Fibroblast of villous mesenchyme (primary cell): Measurements from ENCODE around the gene OR1S1. TPM values are rescaled to one million over a fixed set of nuclear protein-coding genes. Genes with fewer than 3 reads are reported as not detected.

Experiments used
- DNase-seq: peaks from one replicate; pipeline ENCODE4 v3.0.0-alpha.2; 2010; ENCODE audit warnings: low read depth
- H3K4me3 ChIP-seq: 2 replicates; pipeline ENCODE4 v1.5.1; 2011; ENCODE audit warnings: low read depth, mild to moderate bottlenecking, low read length
- total RNA-seq: library from RNA; depleted of rRNA; stranded (reverse); fragments of >200 nt; gene quantifications from 2 replicates; pipeline ENCODE4 v1.2.3, GENCODE V29; 2012
- TF ChIP-seq, protein P1 (sequence below): IDR thresholded peaks from 2 replicates; pipeline ENCODE4 v1.5.1; 2012; ENCODE audit warnings: low read depth, mild to moderate bottlenecking, low read length; ENCODE audit not compliant: insufficient read depth

OR1S1 gene
- total RNA-seq, 1 donor, result not detected

DNA sequence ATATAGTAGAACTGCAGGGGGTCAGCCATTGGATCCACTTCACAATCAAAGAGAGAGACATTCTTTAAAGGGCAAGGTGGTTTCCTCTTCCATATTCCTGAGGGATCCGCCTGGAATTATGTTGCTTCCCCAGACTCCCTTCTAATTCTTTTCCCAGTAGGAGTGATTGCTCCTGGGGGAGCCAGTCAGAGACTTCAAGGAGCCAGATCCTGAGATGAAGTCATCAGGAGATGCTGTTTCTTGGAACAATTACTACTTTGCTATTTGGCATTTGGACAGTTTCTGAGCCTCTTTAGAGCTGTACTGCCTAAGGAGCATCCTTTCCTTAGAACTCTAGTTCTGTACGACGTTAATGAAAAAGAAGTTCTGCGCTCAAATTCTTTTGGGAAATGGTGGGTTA, 25.6 kb upstream of the OR1S1 start:
- DNase-seq, result no peak
- no peak overlapping the region for H3K4me3 ChIP-seq
- TF ChIP-seq, protein P1, sequence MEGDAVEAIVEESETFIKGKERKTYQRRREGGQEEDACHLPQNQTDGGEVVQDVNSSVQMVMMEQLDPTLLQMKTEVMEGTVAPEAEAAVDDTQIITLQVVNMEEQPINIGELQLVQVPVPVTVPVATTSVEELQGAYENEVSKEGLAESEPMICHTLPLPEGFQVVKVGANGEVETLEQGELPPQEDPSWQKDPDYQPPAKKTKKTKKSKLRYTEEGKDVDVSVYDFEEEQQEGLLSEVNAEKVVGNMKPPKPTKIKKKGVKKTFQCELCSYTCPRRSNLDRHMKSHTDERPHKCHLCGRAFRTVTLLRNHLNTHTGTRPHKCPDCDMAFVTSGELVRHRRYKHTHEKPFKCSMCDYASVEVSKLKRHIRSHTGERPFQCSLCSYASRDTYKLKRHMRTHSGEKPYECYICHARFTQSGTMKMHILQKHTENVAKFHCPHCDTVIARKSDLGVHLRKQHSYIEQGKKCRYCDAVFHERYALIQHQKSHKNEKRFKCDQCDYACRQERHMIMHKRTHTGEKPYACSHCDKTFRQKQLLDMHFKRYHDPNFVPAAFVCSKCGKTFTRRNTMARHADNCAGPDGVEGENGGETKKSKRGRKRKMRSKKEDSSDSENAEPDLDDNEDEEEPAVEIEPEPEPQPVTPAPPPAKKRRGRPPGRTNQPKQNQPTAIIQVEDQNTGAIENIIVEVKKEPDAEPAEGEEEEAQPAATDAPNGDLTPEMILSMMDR, result no peak

DNA sequence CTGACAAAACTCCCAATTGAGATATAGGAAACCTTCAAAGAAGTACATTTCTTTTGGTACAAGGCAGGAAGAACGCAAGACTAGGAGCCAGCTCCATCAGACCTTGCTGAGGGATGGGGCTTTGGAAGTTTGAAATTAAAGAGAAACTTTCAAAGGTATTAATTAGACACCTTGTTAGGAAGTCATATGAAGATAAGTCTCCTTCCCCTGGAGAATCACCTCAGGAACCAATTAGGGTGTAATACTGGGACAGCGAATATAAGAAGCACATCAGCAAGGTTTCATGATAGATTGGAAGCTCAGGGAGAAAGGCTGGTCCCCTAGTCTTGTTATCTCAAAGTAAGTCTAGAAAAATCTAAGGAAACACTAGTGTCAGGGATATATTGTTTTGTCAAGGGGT, 23.8 kb upstream of the OR1S1 start, which contains the start of gene OR9Q2:
OR9Q2 (plus strand) TSS at position 301 of the 400 bp plus-strand sequence. CDS start 1,421 bp downstream, outside the sequence.
- TF ChIP-seq, protein P1, result no peak
- H3K4me3 ChIP-seq, result no peak within 1 kb of the TSS
- DNase-seq, result no peak

DNA sequence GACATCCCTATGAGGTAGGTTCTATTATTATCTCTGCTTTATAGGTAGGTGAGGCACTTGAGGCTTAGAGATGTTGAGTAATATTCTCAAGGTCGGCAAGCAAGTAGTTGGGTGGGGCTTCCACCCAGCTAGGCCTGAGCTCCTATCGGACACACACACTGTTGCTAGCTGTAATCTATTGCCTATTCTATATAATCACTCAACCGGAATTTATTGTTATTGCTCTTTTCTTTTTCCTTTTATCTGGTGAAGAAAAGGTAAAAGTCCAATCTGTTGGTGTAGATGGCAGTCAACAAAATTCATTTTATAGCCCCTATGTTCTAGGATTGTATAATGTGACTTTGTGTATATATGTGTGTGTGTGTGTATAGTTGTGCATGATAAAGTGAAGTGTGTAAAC, 20.3 kb upstream of the OR1S1 start:
- no peak for DNase-seq
- TF ChIP-seq, protein P1, result no peak

DNA sequence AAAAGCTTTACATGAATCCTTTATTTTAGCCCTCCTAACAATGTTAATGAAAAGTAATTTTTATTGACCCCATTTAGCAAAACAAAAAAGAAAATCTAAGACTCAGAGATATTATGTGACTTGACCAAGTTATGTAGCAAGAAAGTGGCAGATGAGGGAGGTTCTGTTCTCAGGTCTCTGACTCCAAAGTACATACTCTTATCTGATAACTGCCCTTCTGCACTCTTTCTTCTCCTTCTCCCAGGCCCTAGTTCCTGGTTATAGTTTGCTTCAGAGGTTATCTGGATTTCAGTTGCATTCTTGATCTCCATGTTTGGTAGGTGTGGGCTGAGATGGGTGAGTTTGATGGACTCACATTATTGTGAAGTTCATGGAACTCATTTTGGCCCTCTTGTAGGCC, 19.1 kb upstream of the OR1S1 start:
- no peak overlapping the region for H3K4me3 ChIP-seq
- TF ChIP-seq, protein P1, result no peak
- no peak for DNase-seq

More for the DNA sequence above, 20.3 kb upstream of the OR1S1 start:
- H3K4me3 ChIP-seq, result no peak overlapping the region

DNA sequence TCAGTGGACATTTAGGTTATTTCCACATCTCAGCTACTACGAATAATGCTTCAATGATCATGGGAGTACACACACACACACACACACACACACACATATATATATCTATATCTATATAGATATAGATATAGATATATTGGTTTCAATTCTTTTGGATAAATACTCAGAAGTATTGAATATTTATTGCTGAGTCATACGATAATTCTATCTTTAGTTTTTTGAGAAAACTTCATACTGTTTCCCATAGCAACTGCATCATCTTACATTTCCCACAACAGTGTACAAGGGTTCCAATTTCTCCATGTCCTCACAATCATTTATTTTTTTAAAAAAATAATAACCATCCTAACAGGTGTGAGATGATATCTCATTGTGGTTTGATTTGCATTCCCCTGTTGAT, 16.6 kb upstream of the OR1S1 start:
- DNase-seq, result no peak
- H3K4me3 ChIP-seq, result no peak overlapping the region
- TF ChIP-seq, protein P1, result no peak

DNA sequence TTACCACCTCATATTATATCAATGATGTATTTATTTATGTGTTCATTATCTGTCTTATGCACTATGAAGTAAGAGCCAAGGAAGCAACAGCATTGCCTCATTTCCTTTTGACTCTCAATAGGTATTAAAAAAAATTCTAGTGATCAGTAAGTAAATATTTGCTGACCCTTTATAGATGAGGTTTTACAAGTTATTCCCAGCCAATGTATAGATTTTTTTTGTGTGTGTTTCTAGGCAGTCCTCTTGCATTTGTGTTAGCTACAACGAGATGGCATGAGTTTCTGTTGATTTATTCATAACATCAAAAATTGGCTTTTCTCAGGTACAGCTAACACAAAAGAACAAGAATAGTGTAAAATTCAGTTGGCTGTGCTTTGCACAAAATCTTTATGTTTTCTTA, 13.2 kb upstream of the OR1S1 start:
- no peak overlapping the region for H3K4me3 ChIP-seq
- TF ChIP-seq, protein P1, result no peak
- DNase-seq, result no peak

DNA sequence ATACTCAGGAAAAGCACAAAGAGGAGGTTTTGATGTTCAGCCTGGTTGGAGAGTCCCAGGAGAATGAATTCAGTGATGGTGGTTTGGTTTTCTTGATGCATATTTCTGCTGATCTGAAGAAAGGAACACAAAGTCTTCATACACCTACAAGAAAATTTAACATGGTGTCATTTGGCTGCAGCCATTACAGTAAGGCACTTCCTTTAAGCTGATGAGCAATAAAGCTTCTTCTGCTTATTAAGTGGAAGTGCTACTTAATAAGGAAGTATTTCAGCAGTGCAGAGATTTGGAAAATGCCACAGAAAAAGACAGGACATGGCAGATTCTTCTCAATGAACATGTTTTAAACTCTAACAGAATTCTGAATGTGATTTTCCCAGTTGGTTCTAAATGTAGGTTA, 8.5 kb upstream of the OR1S1 start, which contains the start of gene OR1S2:
OR1S2 (minus strand) TSS at position 101 of the 400 bp plus-strand sequence; CDS start at position 101, 0 bp downstream.
- DNase-seq, result no peak
- TF ChIP-seq, protein P1, result no peak
- H3K4me3 ChIP-seq, result no peak within 1 kb of the TSS
